ENCODE results near the gene HHATL. TPM values are rescaled to one million over a fixed set of nuclear protein-coding genes. Genes with fewer than 3 reads are reported as not detected.

Gene HHATL
- polyA plus RNA-seq, 1 experiment: not detected

DNA sequence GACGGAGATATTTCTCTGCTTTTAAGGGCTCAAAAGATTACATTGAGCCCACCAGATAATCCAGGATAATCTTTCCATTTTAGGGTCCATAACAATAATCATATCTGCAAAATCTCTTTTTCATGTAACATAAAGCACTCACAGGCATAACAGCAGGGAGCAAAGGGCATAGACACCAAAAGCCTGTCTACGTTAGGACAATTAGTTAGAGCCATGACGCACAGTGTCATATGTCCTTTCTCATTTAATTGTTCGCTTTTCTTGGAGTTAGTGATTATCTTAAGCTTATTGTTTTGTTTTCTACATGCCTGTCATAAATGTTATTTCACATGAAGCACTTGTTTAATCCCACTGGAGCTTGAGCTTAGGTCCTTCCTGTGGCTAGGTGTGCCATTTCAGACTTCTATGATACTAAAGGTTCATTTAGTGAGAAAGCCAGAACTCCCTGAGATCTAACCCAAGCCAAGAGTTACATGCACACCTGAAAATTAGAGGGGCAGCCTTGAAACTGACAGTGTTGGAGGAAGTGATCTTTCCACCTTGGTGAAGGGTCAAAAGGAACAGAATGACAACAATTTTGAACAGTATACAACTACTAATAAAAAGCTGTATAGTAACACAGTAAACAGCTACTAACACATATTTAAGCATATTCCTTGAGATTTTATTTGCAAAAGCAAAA, 11.7 kb upstream of the HHATL start:
- TF ChIP-seq, protein P1, sequence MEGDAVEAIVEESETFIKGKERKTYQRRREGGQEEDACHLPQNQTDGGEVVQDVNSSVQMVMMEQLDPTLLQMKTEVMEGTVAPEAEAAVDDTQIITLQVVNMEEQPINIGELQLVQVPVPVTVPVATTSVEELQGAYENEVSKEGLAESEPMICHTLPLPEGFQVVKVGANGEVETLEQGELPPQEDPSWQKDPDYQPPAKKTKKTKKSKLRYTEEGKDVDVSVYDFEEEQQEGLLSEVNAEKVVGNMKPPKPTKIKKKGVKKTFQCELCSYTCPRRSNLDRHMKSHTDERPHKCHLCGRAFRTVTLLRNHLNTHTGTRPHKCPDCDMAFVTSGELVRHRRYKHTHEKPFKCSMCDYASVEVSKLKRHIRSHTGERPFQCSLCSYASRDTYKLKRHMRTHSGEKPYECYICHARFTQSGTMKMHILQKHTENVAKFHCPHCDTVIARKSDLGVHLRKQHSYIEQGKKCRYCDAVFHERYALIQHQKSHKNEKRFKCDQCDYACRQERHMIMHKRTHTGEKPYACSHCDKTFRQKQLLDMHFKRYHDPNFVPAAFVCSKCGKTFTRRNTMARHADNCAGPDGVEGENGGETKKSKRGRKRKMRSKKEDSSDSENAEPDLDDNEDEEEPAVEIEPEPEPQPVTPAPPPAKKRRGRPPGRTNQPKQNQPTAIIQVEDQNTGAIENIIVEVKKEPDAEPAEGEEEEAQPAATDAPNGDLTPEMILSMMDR (IDR thresholded peaks at IDR 0.05; ENCODE audit: insufficient read depth, low read depth, low read length): no peak
- no peaks in the 10 kb centered on the region for H3K36me3 ChIP-seq (ENCODE audit: control insufficient read depth, insufficient read depth, low read length)
- ChIA-PET POLR2A (no interaction called here), CTCF (no interaction called here)
- DNase-seq (ENCODE audit: low read depth): no peak
- peaks cover 9% of the 10 kb centered on the region for H3K27me3 ChIP-seq (ENCODE audit: control insufficient read depth, insufficient read depth, low read length)
- no peak overlapping the region for H3K4me3 ChIP-seq (ENCODE audit: low read depth, low read length)

DNA sequence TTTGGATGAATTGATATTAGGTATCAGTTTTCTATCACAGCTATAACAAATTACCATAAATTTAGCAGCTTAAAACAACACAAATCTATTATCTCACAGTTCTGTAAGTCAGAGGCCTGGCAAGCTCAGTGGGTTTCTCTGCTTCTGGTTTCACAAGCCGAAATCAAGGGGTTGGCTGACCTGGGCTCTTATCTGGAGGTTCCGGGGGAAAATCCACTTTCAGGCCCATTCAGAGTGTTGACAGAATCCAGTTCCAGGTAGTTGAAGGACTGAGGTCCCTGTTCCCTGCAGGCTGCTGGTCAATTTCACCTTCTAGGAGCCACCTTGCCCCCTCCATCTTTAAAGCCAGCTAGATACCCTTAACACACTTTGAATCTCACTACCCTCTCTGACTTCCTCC, 11.1 kb upstream of the HHATL start:
- CTCF ChIA-PET: no interaction called here
- no peak for DNase-seq (ENCODE audit: low read depth)
- TF ChIP-seq, protein P1 (IDR thresholded peaks at IDR 0.05; ENCODE audit: insufficient read depth, low read depth, low read length): no peak
- Histone ChIP-seq H3K36me3 (ENCODE audit: control insufficient read depth, insufficient read depth, low read length) (no peaks in the 10 kb centered on the region), H3K4me3 (ENCODE audit: low read depth, low read length) (no peak overlapping the region), H3K27me3 (ENCODE audit: control insufficient read depth, insufficient read depth, low read length) (peaks cover 9% of the 10 kb centered on the region)
- POLR2A ChIA-PET: no interaction called here

DNA sequence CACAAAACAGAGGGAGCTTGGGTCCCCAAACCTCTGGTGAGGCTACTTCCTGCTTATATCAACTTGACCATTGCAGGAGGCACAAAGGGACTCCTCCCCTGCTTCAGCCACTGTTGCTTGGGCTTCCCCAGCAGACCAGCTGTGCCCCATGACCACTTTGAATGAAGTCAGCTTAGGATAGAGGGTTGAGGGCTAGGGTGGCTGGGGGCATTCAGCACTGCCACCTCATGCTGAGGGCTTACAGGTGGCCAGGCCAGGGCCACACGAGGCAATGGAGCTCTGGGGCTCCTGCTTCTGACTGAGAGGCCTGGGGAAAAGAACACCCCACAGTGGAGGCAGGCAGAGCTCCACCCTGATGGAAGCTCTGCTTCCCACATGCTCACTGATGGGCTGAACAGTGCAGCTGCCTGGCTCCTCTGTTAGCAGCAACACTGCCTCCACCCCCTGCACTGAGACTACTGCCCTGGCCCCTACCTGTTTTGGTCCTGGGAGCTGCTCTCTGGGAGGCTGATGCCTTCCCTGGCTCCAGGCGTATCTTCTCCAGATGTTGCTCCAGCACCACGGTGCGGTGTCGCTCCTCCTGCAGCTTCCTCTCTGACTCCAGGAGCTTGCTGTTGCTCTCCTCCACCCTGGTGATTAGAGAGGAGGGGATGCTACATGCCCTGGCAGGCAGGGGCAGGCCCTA, 10.2 kb upstream of the HHATL start:
- DNase-seq (ENCODE audit: low read depth): no peak
- Histone ChIP-seq H3K4me3 (ENCODE audit: low read depth, low read length) (no peak overlapping the region), H3K27me3 (ENCODE audit: control insufficient read depth, insufficient read depth, low read length) (peaks cover 8% of the 10 kb centered on the region), H3K36me3 (ENCODE audit: control insufficient read depth, insufficient read depth, low read length) (no peaks in the 10 kb centered on the region)
- ChIA-PET CTCF (interaction anchor here (1.0 to 1.4 kb wide), 3 partner anchors 14 to 43 kb away, joined by 3 to 4 read pairs (median 3); no protein-coding TSS in a partner anchor), POLR2A (no interaction called here)
- TF ChIP-seq, protein P1 (IDR thresholded peaks at IDR 0.05; ENCODE audit: insufficient read depth, low read depth, low read length): no peak

DNA sequence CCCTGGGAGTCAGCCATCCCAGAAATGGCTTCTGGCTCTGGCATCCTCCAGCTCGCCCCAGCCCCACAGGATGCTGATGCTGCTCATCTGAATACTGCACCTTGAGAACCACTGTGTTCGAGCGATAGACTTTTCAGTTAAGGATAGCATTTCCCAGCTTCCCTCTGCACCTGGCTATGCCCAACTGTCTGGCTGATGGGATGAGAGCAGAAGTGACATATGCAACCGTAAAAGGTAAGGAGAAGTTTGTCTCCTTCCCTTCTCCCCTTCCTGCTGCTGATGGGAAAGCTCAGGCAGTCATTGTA, 9.7 kb upstream of the HHATL start:
- TF ChIP-seq, protein P1 (IDR thresholded peaks at IDR 0.05; ENCODE audit: insufficient read depth, low read depth, low read length): no peak
- Histone ChIP-seq H3K36me3 (ENCODE audit: control insufficient read depth, insufficient read depth, low read length) (no peaks in the 10 kb centered on the region), H3K4me3 (ENCODE audit: low read depth, low read length) (no peak overlapping the region), H3K27me3 (ENCODE audit: control insufficient read depth, insufficient read depth, low read length) (peaks cover 10% of the 10 kb centered on the region)
- CTCF ChIA-PET: interaction anchor here (1.0 to 2.0 kb wide), 4 partner anchors 14 to 43 kb away, joined by 3 to 6 read pairs (median 4); no protein-coding TSS in a partner anchor
- DNase-seq (ENCODE audit: low read depth): no peak
- POLR2A ChIA-PET: no interaction called here

DNA sequence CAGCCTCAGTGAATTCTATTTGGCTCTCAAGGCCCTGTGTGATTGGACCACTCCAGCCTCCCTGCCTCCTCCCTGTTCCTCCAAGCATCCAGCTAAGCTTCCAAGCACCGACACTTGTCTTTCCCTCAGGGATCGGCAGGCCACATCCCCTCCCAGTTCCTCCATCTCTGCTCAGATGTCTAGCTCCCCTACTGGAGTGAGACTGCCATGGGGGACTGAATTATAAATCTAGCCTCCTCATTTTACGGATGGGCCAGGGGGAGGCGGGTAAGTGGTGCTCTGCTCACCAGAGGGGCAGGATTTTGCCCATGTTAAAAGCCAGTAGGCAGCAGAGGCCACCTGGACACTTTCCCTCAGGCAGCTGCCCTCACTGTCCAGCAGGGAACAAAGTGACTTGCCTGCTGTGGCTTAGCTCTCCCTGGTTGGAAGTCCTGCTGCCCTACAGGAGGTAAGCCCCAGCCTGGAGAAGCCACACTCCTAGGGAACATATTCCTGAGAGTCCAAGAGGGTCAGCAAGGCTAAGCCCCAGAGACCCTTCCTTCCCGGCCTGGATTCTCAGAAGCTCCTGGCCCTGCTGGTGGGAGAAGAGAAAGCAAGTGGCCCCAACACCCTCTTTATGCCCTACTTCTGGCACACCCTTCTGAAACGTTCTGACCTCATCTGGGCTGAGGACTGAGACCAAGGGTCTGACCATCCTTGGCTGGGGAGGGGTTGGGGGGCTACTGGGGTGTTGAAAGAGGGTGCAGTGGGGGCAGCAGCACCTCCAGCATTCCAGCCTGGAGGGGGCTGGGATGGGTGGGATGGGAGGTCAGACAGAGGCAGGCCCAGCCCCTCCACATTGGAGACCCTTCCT, 9.1 kb upstream of the HHATL start:
- TF ChIP-seq, protein P1 (IDR thresholded peaks at IDR 0.05; ENCODE audit: insufficient read depth, low read depth, low read length): no peak
- no peak for DNase-seq (ENCODE audit: low read depth)
- Histone ChIP-seq H3K27me3 (ENCODE audit: control insufficient read depth, insufficient read depth, low read length) (peaks cover 10% of the 10 kb centered on the region), H3K36me3 (ENCODE audit: control insufficient read depth, insufficient read depth, low read length) (no peaks in the 10 kb centered on the region), H3K4me3 (ENCODE audit: low read depth, low read length) (no peak overlapping the region)
- POLR2A ChIA-PET: no interaction called here
- CTCF ChIA-PET: interaction anchor here (0.9 to 2.0 kb wide), 4 partner anchors 13 to 51 kb away, joined by 3 to 6 read pairs (median 3); no protein-coding TSS in a partner anchor

Data from BJ (cell line).